Stimulated activated CD4-positive, alpha-beta T cell treated with anti-CD3 and anti-CD28 coated beads, Interleukin-2, amount 100 ng/mL, for 4 hours (primary cell): ENCODE measurements around the gene LEKR1.

Experiments
- DNase-seq: peaks from one replicate; pipeline ENCODE4 v3.0.0-alpha.2; 2020; ENCODE audit warnings: low read depth

LEKR1 gene

GRCh38 chr3:156981005-156981404 is 154.9 kb downstream of the LEKR1 start:
- DNase-seq, result no peak

GRCh38 chr3:156983559-156983958 is 157.4 kb downstream of the LEKR1 start:
- no peak for DNase-seq

- DNase-seq, result no peak
Measured at GRCh38 chr3:156985711-156986110, 159.6 kb downstream of the LEKR1 start.

- no peak for DNase-seq
Measured at GRCh38 chr3:156987946-156988345, 161.8 kb downstream of the LEKR1 start.

GRCh38 chr3:156997351-156997750 is 171.2 kb downstream of the LEKR1 start:
- DNase-seq, result no peak

GRCh38 chr3:157001221-157001957 is 175.2 kb downstream of the LEKR1 start:
- DNase-seq, result no peak

GRCh38 chr3:157021679-157022078 is 195.5 kb downstream of the LEKR1 start:
- DNase-seq, result no peak

- DNase-seq, result no peak
Measured at GRCh38 chr3:157023226-157023625, 197.1 kb downstream of the LEKR1 start.

- DNase-seq, result no peak
Measured at GRCh38 chr3:157026091-157026490, 199.9 kb downstream of the LEKR1 start.

GRCh38 chr3:157027861-157028745 is 201.9 kb downstream of the LEKR1 start:
- no peak for DNase-seq

GRCh38 chr3:157029365-157029790 is 203.2 kb downstream of the LEKR1 start:
- no peak for DNase-seq

- DNase-seq, result no peak
Measured at GRCh38 chr3:157030712-157031111, 204.6 kb downstream of the LEKR1 start.

GRCh38 chr3:157033001-157033400 is 206.8 kb downstream of the LEKR1 start:
- no peak for DNase-seq

GRCh38 chr3:157040456-157040855 is 214.3 kb downstream of the LEKR1 start:
- no peak for DNase-seq

GRCh38 chr3:157042226-157042625 is 216.1 kb downstream of the LEKR1 start:
- no peak for DNase-seq

- no peak for DNase-seq
Measured at GRCh38 chr3:157043771-157044170, 217.6 kb downstream of the LEKR1 start.

- no peak for DNase-seq
Measured at GRCh38 chr3:157045238-157045850, 219.2 kb downstream of the LEKR1 start.

- DNase-seq, result no peak
Measured at GRCh38 chr3:157046520-157046919, 220.4 kb downstream of the LEKR1 start.

GRCh38 chr3:157051055-157051454 is 224.9 kb downstream of the LEKR1 start:
- no peak for DNase-seq

GRCh38 chr3:157051591-157051990 is 225.4 kb downstream of the LEKR1 start:
- no peak for DNase-seq

- DNase-seq, result no peak
Measured at GRCh38 chr3:157056035-157056434, 229.9 kb downstream of the LEKR1 start.

GRCh38 chr3:157058392-157059071 is 232.4 kb downstream of the LEKR1 start:
- DNase-seq, result no peak
